DOHH2 (cell line): ENCODE data around the gene NAP1L4.

Experiments
- CTCF ChIP-seq: fragments of 200-600 bp; sonication (generic); IDR thresholded peaks from one replicate; pipeline ENCODE4 v1.5.1; 2014; ENCODE audit warnings: antibody characterized with exemption, mild to moderate bottlenecking, low read depth, low read length; ENCODE audit not compliant: poor library complexity, severe bottlenecking
- EZH2phosphoT487 ChIP-seq: fragments of 200-600 bp; sonication (generic); IDR thresholded peaks from 2 replicates; pipeline ENCODE4 v1.6.1; 2017; ENCODE audit warnings: borderline replicate concordance, mild to moderate bottlenecking, antibody characterized with exemption, low read length, moderate library complexity, mixed read lengths

GRCh38 chr11:2955906-2956476 lies 36.1 kb downstream of the NAP1L4 start:
- TF ChIP-seq EZH2phosphoT487 (no peak), CTCF (no peak)
